SW 1271 (cell line): Measurements from ENCODE around the gene MPL.
A peak's percentile ranks its signal among the peaks of the same experiment; 100 is the strongest.

ENCODE experiments used
- DNase-seq, 2 experiments: peaks; one replicate each; lab custom pipeline; 2025; lab: John Stamatoyannopoulos, UW

The MPL gene

DNA sequence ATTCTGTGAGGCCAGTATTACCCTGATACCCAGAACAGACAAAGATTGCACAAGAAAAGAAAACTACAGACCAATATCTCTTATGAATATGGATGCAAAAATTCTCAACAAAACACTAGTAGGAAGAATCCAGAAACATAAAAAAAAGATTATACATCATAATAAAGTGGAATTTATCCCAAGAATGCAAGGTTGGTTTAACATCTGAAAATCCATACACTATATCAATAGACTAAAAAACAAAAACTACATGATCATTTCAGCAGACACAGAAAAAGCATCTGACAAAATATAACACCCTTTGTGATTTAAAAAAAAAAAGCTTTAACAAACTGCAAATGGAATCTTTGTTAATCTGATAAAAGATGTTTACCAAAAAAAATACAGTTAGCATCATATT lies 12.2 kb upstream of the MPL start:
- DNase-seq: no peak

DNA sequence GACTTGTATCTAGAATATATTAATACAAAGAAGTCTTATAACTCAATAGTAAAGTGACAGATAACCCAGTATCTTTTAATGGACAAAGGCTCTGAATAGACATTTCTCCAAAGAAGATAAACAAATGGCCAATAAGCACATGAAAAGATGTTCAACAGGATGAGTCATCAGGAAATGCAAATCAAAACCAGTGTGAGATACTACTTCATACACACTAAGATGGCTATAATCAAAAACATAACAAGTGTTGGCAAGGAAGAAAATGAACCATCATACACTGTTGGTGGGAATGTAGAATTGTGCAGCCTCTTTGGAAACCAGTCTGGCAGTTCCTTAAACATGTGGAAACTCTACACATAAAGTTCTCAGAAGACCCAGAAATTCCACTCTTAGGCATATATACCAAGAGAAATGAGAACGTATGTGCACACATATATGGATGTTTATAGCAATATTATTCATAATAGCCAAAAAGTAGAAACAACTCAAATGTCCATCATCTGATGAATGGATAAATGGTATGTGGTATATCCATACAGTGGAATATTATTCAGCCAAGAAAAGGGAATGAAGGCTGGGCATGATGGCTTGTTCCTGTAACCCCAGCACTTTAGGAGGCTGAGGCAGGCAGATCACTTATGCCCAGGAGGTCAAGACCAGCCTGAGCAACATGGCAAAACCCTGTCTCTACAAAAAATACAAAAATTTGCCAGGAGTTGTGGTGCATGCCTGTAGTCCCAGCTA lies 9.9 kb upstream of the MPL start:
- no peak for DNase-seq

DNA sequence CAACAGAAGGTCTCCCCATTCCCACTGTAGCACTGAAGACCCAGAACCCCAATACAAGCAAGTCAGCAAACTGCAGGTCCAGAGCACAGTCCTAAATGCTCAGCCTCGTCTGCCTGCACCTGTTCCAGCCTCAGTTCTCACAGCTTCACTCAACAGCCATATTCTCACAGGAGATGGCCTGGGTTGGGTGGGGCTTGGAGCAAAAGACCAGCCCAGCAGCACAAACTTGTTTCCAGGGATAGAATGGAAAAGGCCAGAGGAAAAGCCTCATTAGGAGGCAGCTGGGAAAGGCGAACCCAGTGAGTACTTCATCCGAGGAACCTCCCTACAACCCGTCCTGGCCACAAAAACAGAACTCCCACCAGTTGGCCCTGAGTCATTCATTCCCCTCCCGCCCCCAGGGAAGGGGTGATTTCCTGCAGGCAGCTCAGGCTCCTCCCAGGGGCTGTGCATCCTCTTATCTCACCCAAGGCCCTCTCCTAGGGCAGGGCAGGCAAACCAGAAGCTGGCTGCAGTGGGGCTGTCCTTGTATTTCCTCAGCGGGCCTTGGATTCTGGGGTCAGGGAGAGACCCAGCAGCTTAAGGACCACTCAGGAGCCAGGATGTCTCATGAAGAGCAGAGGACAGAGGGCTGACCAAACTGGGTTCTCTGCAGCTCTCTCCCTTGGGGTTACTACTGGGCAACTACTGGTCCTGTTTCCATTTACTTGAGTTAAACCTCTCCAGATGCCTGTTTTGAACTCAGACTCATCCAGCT lies 7.4 kb upstream of the MPL start:
- no peak for DNase-seq

DNA sequence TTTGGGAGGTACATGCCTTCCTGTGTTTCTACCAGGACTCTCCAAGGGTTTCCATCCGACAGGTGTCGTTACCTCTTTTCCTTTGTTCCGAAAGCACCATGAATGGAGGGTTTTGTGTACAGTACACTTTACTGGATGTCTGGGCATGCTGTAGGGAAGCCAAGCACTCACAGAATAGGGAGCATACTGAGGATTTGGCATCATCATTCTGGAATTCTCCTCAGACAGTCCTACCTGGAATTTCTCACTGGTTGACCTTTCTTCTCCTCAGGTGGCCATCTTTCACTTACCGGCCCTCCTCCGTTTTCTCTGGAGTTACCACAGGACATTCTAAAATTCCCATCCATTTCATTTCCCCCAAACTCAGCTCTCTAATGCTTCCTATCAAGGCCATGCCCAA lies 5.9 kb upstream of the MPL start:
- DNase-seq: no peak

DNA sequence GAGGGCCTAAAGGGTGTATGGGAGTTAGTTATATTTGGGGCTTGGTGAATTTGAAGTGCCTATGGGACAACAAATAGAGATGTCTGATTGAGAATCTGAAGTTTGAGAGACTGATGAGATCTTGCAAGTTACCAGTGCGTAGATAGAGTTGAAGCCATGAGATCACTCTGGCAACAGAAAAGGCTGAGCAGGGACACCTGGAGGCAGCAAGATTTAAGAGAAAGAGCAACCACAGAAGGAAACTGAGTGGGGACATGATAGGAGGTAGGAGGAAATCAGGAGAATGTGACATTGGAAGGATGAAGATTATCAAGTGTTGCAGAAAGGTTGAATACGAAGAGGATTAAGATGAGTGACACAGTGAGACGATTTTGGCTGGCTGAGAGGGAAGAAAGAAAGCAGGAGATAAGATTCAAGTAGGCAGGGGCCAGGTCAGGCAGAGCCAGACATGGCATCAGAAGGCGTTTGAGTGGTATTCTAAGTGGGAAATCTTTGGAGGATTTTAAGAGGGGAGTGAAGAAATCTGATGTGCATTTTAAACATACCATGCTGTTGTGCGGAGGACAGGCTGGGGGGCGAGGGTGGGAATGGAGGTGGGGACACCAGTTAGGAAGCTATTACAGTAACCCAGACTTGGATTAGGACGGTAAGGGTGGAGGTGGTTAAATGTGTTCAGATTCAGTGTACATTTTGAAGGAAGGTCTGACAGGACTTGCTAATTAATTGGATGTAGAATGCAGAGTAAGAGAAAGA lies 3.0 kb upstream of the MPL start:
- DNase-seq: no peak

DNA sequence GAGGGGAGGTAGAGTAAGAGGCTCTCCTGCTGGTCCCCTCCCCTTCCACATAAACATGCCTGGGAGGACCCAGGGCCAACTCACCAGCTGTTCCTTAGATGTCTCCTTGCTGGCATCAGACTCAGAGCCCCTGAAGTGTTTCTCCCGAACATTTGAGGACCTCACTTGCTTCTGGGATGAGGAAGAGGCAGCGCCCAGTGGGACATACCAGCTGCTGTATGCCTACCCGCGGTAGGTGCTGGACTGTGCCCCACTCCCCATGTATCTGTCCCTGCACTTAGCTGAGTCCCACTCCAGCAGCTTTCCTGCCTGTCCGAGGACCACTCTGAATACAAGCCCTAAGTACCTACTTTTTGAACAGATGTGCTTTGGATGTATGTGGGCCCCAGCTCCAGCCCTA lies 383 bp downstream of the MPL start:
- no peak for DNase-seq

DNA sequence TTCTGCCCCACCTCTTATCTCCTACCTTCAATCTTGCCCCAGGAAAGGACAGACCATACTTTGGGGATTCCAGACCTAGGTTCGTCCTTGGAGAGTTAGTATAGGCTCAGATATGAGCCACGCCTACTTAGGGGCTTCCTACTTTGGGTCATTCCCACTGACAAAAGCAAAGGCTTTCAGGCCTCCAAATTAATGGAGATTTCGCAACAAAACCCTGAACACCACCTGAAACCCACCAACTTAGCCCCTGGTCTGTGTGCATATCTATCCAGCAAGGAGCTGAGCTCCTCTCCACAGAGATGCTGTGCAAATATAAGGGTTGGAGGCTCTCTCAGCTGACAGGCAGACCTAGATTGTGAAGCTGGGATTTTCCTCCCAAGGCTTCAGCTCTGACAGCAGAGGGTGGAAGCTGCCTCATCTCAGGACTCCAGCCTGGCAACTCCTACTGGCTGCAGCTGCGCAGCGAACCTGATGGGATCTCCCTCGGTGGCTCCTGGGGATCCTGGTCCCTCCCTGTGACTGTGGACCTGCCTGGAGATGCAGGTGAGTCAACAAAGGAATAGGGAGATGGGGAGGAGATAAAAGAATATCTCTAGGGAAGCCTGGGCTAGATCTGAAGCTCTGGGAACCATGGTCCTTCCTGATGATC lies 2.1 kb downstream of the MPL start:
- DNase-seq: no peak

DNA sequence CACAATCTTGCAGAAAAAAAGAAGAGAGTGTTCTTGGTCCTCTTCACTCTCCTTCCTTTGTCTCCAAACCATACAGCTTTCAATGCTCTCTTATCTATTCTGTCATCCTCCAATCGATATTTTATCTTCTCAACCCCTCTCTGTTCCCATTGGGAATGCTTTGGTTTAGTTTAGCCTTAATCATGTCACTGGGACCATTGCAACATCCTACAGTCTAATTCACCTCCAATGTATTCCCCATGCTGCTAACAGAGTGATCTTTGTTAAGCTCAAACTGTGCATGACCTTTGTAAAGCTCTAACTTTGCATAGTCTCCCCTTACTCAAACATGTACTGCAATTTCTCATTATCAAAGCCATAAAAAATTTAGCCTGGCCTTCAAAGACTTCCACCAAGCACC lies 2.9 kb downstream of the MPL start:
- no peak for DNase-seq

DNA sequence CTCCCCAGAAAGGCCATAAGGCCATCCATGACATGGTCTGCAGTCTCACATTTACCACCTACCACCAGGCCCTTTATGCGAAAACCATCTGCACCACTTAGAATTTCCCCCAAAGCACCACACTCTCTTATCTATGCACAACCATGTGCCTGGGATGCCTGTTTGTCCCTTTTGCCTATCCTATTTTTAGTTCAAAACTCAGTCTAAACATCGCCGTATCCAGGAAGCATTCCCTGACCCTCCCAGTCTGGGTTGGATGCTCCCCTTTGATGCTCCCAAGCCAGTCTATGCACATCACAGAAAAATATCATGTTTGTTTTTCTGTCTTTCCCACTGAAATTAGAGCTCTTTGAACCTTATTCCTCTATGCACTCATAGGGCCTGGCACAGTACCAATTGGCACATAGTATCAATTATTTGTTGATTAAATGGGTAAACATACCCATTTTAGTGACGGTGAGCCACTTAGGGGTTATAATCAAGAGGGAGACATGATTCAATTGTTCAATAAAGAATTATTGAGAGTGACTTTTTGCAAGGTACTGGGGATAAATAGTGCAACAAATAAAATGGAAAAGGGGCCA lies 6.7 kb downstream of the MPL start:
- DNase-seq: no peak

DNA sequence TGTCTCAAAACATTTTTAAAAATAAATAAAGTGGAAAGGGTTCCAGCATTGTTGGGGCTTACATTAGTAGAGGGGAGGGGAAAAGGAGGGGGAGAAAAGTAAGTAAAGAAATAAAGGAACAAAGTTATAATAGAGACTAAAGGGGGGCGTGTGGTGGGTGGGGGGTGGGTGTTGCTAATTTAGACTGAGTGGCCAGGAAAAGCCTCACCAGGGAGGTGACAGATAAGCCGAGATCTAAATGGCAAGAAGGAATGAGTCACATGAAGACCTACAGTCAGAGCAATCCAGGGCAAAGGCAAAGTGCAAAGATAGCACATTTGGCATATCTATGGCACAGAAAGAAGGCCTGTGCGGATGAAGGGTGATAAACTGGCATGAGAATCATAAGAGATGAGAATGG lies 7.5 kb downstream of the MPL start:
- no peak for DNase-seq

DNA sequence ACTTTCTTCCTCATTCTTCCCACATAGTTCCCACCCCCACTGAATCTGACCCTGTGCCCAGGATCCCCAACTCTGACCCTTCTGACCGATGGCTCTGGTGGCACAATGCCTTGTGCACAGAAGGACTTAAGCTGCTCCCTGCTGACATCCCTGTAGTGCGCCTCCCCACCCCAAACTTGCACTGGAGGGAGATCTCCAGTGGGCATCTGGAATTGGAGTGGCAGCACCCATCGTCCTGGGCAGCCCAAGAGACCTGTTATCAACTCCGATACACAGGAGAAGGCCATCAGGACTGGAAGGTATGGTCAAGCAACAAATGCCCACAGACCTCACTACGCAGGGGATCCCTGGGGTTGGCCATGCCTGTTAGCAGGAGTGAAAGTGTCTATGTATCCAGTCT lies 9.0 kb downstream of the MPL start:
- no peak for DNase-seq

DNA sequence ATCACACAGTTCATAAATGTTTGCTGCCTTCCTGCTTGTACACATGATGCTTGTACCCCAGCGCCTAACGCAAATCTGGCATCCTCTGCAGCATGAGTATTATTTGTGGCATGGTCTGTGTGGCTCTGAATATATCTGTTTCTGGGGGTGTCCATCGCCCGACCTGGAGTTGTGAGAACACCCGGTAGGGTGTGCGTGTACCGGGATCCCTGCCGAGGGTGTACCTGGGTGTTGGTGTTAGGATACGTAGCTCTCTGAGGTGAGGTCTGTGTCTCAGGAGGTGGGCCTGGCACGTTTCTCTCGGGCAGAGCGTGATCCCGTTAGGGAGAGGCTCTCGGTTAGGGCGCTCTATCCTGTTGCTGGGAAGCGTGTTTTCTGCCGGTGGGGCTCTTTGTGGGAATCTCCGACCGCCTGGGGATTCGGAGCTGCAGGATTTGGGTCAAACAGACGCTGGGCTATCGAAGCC lies 10.8 kb downstream of the MPL start:
- no peak for DNase-seq

DNA sequence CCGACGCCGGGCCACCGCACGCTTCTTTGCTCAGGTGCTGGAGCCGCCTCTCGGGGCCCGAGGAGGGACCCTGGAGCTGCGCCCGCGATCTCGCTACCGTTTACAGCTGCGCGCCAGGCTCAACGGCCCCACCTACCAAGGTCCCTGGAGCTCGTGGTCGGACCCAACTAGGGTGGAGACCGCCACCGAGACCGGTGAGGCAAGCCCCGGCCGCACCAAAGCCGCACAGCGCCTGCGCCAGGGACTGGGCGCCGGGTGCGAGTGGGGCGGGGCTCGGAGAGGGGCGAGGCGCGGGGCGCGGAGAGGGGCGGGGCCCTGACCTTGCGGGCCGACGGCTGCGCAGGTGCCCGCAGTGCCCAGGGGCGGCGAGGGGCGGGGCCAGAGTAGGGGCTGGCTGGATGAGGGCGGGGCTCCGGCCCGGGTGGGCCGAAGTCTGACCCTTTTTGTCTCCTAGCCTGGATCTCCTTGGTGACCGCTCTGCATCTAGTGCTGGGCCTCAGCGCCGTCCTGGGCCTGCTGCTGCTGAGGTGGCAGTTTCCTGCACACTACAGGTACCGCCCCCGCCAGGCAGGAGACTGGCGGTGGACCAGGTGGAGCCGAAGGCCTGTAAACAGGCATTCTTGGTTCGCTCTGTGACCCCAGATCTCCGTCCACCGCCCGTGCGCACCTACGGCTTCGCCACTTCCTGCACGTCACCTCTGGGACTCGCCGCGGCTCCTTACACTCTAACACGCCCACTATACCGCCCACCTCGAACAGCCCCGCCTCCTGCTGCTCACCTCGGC lies 11.4 kb downstream of the MPL start:
- peak; percentile 36 to 72 for DNase-seq

DNA sequence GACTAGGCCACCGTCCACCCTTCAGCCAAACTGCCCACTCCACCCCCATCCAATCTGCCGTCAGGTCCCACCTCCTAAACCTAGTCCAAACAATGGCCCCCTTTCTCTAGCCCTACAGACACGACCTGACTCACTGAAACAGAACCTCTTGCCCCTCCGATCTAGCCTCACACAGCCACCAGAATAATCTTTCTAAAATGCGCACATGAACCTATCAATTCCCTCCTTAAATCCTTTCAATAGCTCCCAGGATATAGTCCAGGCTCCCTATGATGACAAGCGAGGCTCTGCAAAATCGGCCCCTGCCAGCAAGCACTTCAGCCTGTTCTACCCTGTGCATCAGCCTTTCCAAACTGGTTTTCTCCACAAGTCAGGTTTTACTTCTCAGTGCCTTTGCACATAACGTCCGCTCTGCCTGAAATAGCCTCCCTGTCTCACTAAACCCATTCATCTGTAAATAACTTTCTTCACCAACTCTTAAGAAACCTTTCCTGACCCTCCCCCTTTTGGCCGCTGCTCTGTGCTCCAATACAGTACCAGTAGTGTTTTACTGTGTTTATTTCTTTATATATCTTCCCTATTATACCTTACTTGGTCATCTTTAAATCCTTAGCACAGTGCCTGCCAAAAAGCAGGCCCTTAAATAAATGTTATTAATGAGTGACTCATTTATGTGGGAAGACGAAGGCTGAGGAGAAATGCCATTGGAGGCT lies 12.1 kb downstream of the MPL start:
- DNase-seq: no peak

DNA sequence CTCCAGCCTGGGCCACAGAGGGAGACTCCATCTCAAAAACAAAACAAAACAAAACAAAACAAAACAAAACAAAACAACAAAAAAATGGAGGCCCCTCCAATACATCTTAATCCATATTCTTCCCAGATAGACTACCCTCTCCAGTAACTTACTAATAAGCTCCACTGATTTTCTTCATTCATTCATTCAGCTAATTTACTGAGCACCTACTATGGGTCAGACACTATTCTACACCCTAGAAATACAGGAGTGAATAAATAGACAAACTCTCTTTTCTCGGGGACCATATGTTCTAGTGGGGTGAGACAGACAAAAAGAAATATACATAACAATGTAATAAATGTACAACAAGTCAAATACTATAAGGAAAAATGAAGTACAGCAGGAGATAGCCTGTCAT lies 13.4 kb downstream of the MPL start:
- DNase-seq: no peak

DNA sequence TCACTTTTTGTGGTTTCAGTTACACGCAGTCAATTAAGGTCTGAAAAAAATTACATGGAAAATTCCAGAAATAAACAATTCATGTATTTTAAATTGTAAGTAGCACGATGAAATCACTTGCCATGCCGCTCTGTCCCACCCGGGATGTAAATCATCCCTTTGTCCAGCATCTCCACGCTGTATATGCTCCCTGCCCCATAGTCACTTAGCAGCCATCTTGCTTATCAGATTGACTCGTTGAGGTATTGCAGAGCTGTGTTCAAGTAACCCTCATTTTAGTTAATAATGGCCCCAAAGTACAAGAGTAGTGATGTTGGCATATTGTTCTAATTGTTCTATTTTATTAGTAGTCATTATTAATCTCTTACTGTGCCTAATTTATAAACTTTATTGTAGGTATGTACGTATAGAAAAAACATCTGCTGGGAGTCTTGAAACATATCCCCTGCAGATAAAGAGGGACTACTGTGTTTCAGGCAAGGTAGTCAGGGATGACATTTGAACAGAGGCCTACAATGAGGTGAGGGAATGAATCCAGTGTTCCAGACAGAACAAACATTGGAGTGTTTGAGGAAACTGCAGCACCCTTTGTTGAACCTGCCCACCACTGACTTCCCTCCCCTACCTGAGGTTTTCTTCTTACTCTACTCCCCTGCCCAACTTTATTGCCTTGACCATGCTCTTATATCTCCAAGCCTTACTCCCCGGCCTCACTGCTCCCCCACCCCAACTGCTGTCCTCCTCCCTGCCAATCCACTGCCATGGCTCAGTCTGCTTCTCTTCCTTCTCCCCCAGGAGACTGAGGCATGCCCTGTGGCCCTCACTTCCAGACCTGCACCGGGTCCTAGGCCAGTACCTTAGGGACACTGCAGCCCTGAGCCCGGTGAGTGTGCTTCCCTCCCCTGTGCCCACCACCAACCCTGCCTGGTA lies 14.1 kb downstream of the MPL start:
- DNase-seq: no peak

DNA sequence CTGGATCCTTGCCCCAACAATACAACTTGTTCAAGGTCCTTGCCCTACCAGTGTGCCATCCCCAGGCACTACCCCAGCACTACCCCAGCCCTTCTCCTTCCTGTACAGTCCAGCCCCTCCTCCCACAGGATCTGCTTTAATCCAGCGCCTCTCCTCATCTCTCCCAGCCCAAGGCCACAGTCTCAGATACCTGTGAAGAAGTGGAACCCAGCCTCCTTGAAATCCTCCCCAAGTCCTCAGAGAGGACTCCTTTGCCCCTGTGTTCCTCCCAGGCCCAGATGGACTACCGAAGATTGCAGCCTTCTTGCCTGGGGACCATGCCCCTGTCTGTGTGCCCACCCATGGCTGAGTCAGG lies 14.7 kb downstream of the MPL start:
- DNase-seq: no peak

DNA sequence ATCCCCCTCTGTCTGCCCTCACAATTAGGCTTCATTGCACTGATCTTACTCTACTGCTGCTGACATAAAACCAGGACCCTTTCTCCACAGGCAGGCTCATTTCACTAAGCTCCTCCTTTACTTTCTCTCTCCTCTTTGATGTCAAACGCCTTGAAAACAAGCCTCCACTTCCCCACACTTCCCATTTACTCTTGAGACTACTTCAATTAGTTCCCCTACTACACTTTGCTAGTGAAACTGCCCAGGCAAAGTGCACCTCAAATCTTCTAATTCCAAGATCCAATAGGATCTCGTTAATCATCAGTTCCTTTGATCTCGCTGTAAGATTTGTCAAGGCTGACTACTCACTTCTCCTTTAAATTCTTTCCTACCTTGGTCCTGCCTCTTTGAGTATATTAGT lies 15.3 kb downstream of the MPL start:
- no peak for DNase-seq

DNA sequence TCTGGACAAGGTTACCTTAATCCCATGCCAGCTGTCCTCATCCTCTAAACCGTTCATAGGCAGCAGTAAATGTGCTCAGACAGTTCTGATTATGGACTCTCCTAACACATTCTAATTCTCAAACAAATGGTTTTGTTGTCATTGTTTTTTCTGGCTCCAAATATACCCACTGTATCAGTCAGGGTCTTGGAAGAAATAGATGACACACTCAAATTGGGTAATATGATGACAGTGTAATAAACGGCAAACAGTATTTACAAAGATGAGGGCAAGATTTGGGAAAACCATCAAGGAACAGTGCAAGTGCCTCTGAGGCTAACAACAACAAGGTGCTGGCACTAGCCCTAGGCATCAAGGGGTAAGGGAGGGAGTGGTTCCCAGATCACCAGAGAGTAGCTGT lies 16.9 kb downstream of the MPL start:
- DNase-seq: no peak

DNA sequence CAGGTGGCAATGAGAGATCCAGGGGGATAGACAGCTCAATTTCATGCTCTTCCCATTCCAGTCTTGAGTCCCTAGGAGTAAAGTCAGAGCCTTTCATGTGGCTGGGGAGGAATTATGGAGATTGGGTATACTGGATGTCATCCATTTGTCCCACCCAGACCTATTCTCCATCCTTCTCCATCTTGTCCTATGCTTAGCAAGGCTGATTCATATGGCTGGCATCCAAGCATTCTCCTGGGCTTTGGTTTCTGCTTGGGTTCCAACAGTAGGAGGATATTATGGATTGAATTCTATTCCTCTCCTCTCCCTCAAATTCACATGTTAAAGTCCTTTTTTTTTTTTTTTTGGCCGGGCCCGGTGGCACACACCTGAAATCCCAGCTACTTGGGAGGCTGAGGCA lies 17.3 kb downstream of the MPL start:
- DNase-seq: no peak
